HG03575 (cell line): ENCODE data around the gene ZBTB7C.

ENCODE experiments used
- ATAC-seq: cut with Tn5 transposase; IDR thresholded peaks from one replicate; pipeline ENCODE4 v1.9.1; 2021; ENCODE audit not compliant: unreplicated experiment, insufficient number of reproducible peaks, low FRiP score; ENCODE audit errors: extremely low read depth

ZBTB7C gene

DNA sequence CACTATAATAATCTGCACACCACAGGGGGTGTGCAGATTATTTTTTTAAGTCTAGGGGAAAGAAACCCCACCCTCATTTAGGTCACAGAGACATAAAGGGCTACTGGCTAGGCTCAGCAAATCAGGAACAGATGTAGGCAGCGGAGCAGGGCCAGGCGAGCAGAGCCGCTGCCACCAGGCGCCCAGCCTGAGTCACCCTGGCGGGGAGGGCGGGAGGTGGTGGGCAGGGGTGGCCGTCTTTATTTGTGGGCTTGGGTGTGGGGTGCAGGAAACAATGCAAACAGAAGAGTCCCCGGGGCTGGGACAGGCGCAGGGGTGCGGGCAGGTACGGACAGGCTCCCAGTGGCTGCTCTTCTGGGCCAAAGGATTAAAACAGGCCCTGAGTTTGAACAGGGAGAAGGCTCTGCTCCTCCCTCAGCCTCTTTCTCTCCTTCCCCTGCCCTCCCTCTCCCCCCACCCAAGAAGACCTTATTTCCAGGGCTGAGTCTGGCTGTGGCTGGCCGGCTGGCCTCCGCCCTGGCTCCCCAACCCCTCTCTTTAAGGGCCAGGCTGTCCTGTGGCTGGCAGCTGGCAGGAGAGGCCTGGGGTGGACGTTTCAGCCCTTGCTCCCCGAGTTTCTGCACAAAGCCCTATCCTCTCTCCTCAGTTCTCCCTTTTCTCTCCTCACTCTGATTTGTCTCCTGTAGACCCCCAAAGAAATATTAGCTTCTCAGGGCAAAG is 335.8 kb downstream of the ZBTB7C start:
- no peak for ATAC-seq

- no peak for ATAC-seq
These were observed 336.6 kb downstream of the ZBTB7C start for GRCh38 chr18:48072428-48073204.

DNA sequence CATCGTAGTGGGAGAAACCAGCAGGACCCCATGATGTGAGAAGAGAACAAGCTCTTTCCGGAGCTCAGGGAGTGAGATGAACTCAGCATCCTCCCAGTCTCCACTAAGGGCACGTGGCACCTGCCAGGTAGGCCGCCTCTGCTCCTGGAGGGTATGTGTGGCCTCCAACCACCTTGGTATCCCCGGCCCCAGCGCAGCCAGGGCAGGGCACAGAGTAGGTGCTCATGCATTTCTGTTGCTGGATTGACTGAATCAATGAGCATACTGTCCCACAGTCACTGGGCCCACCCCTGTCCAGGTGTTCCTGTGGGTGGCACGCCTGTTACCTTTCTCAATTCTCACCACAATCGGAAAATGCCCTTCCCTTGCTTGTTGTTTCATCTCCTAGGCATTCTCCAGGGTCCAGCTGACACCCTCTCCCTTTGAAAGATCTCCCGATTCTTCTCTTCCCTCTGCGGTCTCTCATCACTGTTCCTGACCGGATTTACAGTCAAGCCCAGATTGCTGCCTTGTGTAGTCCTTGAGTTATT is 340.2 kb downstream of the ZBTB7C start:
- no peak for ATAC-seq

- no peak for ATAC-seq
These were observed 342.9 kb downstream of the ZBTB7C start for GRCh38 chr18:48066225-48066652.

GRCh38 chr18:48065601-48065995 is 343.6 kb downstream of the ZBTB7C start:
- no peak for ATAC-seq

DNA sequence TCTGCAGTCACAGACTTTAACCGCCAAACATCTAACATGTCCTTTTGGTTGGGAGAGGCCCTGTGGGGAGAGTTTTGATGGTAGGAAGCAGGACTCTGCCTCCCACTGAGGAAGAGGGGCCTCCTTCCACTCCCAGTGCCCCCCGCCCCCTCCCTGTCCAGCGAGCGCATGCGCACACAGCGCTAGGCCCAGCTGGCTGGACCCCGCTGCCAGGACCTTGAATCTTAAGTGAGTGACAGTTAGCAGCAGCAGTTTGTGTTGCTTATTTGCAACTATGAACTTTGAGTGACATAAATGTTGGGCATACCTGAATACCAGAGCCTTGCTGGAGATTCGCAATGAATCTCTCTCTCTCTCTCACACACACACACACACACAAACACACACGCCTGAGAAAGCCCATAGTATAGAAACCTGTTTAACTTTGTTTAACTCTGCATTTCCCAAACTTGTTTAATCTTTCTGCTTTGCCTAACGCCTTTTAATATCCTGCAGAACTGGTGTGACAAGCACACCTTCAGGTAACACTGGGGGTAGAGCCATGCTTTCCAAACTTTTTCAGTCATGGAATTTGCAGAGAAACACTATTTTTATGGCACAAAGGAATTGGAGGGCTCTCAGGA is 344.1 kb downstream of the ZBTB7C start:
- no peak for ATAC-seq

- ATAC-seq, result no peak
These were observed 347.2 kb downstream of the ZBTB7C start for GRCh38 chr18:48061781-48062570.

DNA sequence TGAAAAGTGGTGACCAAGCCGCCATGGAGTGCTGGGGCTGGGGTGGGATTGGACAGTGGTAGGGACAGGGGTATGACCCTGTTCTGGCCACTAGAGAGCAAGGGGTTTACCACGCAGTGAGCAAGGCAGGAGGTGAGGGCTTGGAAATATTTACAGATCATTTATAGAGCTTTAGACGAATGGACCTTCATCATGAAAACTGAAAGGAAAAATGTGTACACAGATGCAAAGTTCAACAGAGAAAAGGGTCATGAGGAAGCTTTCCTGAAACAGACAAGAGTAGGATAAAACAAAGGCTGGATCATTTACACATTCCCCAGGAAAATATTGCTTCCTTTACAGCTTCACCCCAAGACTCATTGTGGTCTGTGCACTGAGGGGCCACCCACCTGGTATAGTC is 348.2 kb downstream of the ZBTB7C start:
- no peak for ATAC-seq

GRCh38 chr18:48060346-48060745 is 348.8 kb downstream of the ZBTB7C start:
- ATAC-seq, result no peak

- no peak for ATAC-seq
These were observed 349.6 kb downstream of the ZBTB7C start for GRCh38 chr18:48059455-48060010.

GRCh38 chr18:48058486-48058885 is 350.7 kb downstream of the ZBTB7C start:
- ATAC-seq, result no peak

DNA sequence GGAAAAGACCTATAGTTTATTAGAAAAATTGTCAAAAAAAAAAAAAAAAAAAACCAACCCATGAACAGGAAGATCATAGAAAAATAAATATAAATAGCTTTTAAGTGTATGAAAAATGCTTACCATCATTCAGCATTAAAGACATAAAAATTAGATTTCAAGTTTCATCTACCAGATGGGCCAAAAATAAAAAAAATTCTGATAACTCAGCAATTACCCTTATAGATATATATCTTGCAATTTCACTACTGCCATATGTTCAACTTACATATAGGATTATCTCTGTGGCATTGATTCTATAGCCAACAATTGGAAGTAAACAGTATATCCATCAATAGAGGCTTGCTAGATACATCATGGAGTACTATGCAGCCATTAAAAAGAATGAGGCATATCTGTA is 352.2 kb downstream of the ZBTB7C start:
- ATAC-seq, result no peak

- no peak for ATAC-seq
These were observed 353.8 kb downstream of the ZBTB7C start for GRCh38 chr18:48055351-48055750.

GRCh38 chr18:48053881-48054816 is 355.0 kb downstream of the ZBTB7C start:
- no peak for ATAC-seq

DNA sequence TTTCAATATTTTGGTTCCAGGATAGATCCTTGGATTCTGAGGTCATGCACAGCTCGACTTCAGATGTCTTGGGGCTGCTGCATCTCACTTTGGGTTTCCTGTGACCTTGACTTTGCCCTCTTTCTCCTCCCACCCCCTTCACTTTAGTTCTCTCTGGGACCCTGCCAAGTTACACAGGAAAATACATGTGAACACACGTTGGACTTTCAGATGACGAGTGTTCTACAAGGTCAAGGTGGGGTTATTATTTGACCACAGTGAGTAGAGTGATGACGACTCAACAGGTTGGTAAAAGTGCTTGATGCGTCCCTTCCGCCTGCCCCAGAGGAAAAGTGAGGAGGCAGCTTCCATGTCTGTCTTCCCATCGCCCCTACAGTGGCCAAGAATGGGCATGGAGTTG is 356.3 kb downstream of the ZBTB7C start:
- ATAC-seq, result no peak

DNA sequence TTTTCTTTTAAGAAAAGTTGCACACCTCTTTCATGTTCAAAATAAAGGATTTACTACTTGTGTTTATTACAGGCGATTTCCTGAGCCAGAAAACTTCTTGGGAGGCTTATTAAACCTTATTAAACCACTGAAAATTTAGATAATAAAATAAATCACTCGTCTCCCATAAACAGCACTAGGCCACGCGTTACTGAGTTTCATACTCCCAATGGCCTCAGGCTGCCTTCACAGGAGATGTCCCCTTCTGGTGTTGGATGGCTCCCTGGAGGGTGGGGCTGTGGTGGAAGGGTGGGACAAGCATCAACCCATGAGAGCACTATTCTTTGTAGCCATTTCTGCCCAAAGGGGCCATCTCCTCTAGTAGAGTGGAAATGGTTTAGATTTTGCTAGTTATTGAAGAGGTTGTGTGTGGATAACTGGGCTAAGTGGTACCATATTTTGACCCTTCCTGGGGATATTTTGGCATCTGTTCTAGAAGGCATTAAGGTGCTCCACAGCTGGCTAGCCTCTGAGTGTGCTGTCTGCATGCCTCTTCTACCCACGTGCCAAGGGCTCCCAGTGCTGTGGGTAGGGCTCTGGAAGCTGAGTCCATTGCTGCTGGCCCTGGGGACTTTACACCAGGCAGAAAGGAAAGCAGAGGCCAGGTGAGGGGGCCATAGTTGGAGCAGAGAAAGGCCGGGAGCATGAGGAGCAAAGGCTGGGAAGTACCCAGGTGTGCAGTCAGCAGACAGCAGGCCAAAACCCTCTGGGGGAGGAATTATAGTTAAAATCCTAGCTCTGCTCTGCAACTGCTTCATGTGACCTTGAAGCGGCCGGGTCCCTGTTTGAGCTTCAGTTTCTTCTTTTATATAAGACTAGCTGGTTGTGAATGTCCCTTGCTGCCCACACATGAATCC is 357.0 kb downstream of the ZBTB7C start:
- no peak for ATAC-seq

DNA sequence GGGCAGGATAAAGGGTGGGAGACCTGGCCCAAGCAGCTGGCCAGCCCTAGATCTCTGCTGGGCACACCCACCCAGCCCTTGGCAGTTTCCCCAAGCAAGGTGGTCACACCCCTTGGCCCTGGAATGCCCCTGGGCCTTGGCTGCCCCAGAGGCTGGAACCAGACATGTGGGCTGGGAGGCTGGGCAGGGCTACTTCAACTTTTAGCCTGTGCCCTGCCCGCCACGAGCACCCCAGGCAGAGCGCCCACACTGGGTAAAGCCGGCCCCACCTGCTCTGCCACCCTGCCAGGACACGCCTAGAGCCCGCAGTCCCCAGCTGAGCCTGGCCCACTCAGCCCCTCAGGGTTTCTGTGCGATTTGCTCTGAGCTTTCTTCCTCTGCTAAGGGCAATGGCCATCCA is 359.0 kb downstream of the ZBTB7C start:
- no peak for ATAC-seq
